PC-3 (cell line): ENCODE results near the gene TMEM232. TPM values are rescaled to one million over a fixed set of nuclear protein-coding genes. Genes with fewer than 3 reads are reported as not detected.
A peak's percentile ranks its signal among the peaks of the same experiment; 100 is the strongest.

ENCODE experiments used
- ATAC-seq: fragments of 200-7000 bp; cut with Tn5 transposase; 2 replicates; pipeline ENCODE4 v1.9.1; 2020; ENCODE audit warnings: mild to moderate bottlenecking, moderate library complexity
- BruUV-seq: library from RNA; stranded (reverse); fragments of 400-500 nt; replicated peaks from 2 replicates; lab custom pipeline; 2021; lab: Mats Ljungman, UMichigan
- CTCF ChIA-PET: fragments of 300-600 bp; sonication (Branson Sonifier 250); formaldehyde crosslinking; loops from one replicate; lab custom pipeline; 2022; ENCODE audit warnings: antibody characterized with exemption; lab: Charles Lee
- POLR2A ChIA-PET: fragments of 300-600 bp; sonication (Branson Sonifier 250); formaldehyde crosslinking; loops from one replicate; lab custom pipeline; 2022; ENCODE audit warnings: antibody characterized with exemption; ENCODE audit not compliant: unreplicated experiment; lab: Charles Lee
- DNase-seq: peaks from one replicate; pipeline ENCODE4 v3.0.0-alpha.2; 2015
- H2AFZ ChIP-seq: fragments of 300-600 bp; sonication (generic); 2 replicates; pipeline ENCODE4 v1.6.0; 2016; ENCODE audit warnings: antibody characterized with exemption, low read length
- H3F3A ChIP-seq: fragments of 300-600 bp; sonication (generic); one replicate; pipeline ENCODE4 v1.6.0; 2017; ENCODE audit warnings: antibody characterized with exemption, low read length, control low read depth, mild to moderate bottlenecking; ENCODE audit not compliant: unreplicated experiment
- H3K27ac ChIP-seq: fragments of 300-600 bp; sonication (generic); 2 replicates; pipeline ENCODE4 v1.5.1; 2016; ENCODE audit warnings: mild to moderate bottlenecking, low read length
- H3K27me3 ChIP-seq: fragments of 300-600 bp; sonication (generic); 2 replicates; pipeline ENCODE4 v1.6.1; 2016; ENCODE audit warnings: low read length, mixed read lengths
- H3K36me3 ChIP-seq: fragments of 300-600 bp; sonication (generic); 2 replicates; pipeline ENCODE4 v1.6.1; 2016; ENCODE audit warnings: low read depth, mixed run types, low read length, mixed read lengths
- H3K4me1 ChIP-seq: fragments of 300-600 bp; sonication (generic); 2 replicates; pipeline ENCODE4 v1.5.1; 2016; ENCODE audit warnings: low read length; ENCODE audit not compliant: insufficient read depth
- H3K4me2 ChIP-seq: fragments of 300-600 bp; sonication (generic); 2 replicates; pipeline ENCODE4 v1.6.0; 2016; ENCODE audit warnings: low read length
- H3K4me3 ChIP-seq: fragments of 300-600 bp; sonication (generic); 2 replicates; pipeline ENCODE4 v1.5.1; 2016; ENCODE audit warnings: mild to moderate bottlenecking, low read length, mixed read lengths
- H3K79me2 ChIP-seq: fragments of 300-600 bp; sonication (generic); 2 replicates; pipeline ENCODE4 v1.6.1; 2017; ENCODE audit warnings: low read length, mixed read lengths
- H3K9ac ChIP-seq: fragments of 300-600 bp; sonication (generic); 2 replicates; pipeline ENCODE4 v1.6.0; 2016; ENCODE audit warnings: mild to moderate bottlenecking, low read length
- H3K9me2 ChIP-seq: fragments of 300-600 bp; sonication (generic); replicated peaks from 2 replicates; pipeline ENCODE4 v1.6.1; 2016; ENCODE audit warnings: mixed run types, low read length, mixed read lengths
- H3K9me3 ChIP-seq: fragments of 300-600 bp; sonication (generic); 2 replicates; pipeline ENCODE4 v1.6.1; 2016; ENCODE audit warnings: low read length, mixed read lengths
- H4K20me1 ChIP-seq: fragments of 300-600 bp; sonication (generic); 2 replicates; pipeline ENCODE4 v1.6.1; 2016; ENCODE audit warnings: low read length, mixed read lengths
- CTCF ChIP-seq: fragments of 300-600 bp; sonication (generic); conservative IDR thresholded peaks from 2 replicates; pipeline ENCODE4 v1.5.1; 2017; ENCODE audit warnings: antibody characterized with exemption, low read depth, mild to moderate bottlenecking, low read length
- EZH2 ChIP-seq: fragments of 300-600 bp; sonication (generic); IDR thresholded peaks from one replicate; pipeline ENCODE4 v1.6.1; 2017; ENCODE audit warnings: antibody characterized with exemption, mild to moderate bottlenecking, low read length; ENCODE audit not compliant: unreplicated experiment
- EZH2phosphoT487 ChIP-seq: fragments of 300-600 bp; sonication (generic); IDR thresholded peaks from 2 replicates; pipeline ENCODE4 v1.6.1; 2018; ENCODE audit warnings: mild to moderate bottlenecking, antibody characterized with exemption, low read length, borderline replicate concordance
- intact Hi-C: fragments of 100-400 bp; cut with micrococcal nuclease; formaldehyde crosslinking; loops from 2 replicates; pipeline ENCODE4 v1.9.0; 2023
- total RNA-seq: library from RNA; depleted of rRNA; stranded (reverse); fragments of >200 nt; gene quantifications from 2 replicates; pipeline ENCODE4 v1.2.3, GENCODE V29; 2014

The TMEM232 gene
- total RNA-seq, 1 experiment from 2014 or later: 1.4 TPM

DNA sequence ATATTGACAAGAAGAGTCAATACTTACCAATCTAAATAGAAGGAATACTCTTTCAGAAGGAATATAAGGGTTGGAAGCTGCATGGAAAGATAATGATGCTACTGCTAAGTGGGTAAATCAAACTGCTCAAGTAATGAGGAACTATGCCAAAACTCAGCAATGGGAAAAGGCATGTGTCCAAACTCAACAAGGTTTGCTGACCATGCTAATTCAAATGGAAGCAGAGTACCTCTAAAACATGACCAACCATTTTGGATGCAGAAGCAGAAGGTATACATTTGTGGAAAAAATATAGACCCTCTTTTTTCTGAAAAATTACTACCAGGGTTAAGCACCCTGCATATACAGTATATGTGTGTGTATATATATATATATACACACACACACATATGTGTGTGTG lies 21.1 kb downstream of the TMEM232 start:
- POLR2A ChIA-PET: no interaction called here
- CTCF ChIA-PET: no interaction called here

DNA sequence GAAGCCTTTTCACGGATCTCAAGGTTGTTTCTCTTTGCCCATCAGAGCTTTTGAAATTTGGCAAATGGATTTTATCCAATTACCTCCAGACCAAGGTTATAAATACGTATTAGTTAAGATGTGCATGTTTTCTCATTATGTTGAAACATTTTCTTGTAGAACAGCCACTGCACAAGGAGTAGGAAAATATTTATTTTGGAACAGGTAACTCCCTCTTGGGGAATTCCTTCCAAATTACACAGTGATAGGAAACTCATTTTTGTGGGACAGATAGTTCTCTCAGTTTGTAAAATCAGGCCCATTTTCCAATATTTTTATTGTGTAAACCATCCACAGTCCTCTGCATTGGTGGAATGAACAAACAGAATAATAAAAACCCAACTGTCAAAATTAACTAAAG lies 23.0 kb downstream of the TMEM232 start:
- Histone ChIP-seq H3K79me2 (no peaks in the 10 kb centered on the region), H3K27ac (no peak overlapping the region), H3K4me2 (no peak overlapping the region), H2AFZ (no peak overlapping the region), H3K4me3 (no peak overlapping the region), H4K20me1 (no peaks in the 10 kb centered on the region), H3K27me3 (0 out of 2 replicates have a peak, but pooled peaks cover 8% of the 10 kb centered on the region), H3K4me1 (no peaks in the 10 kb centered on the region), H3K36me3 (no peaks in the 10 kb centered on the region), H3K9ac (no peak overlapping the region), H3F3A (no peaks in the 10 kb centered on the region), H3K9me3 (no peaks in the 10 kb centered on the region), H3K9me2 (no peaks in the 10 kb centered on the region)
- CTCF ChIA-PET: no interaction called here
- ATAC-seq (no peak), DNase-seq (no peak)
- no peak for TF ChIP-seq EZH2phosphoT487
- TF ChIP-seq EZH2: no peak
- TF ChIP-seq CTCF: no peak
- intact Hi-C loops: no loop called here
- POLR2A ChIA-PET: no interaction called here
- no TSS peak for BruUV-seq

More for the DNA sequence above, 21.1 kb downstream of the TMEM232 start:
- DNase-seq (no peak), ATAC-seq (no peak)
- Histone ChIP-seq H3K27ac (no peak overlapping the region), H2AFZ (no peak overlapping the region), H3K27me3 (peaks cover 1% of the 10 kb centered on the region; the same call in 1 of the 2 replicates), H3K9me3 (no peaks in the 10 kb centered on the region), H3K36me3 (no peaks in the 10 kb centered on the region), H3K9ac (no peak overlapping the region), H3F3A (no peaks in the 10 kb centered on the region), H3K4me2 (no peak overlapping the region), H4K20me1 (no peaks in the 10 kb centered on the region), H3K9me2 (no peaks in the 10 kb centered on the region), H3K79me2 (no peaks in the 10 kb centered on the region), H3K4me3 (no peak overlapping the region), H3K4me1 (no peaks in the 10 kb centered on the region)
- intact Hi-C loops: no loop called here
- BruUV-seq: no TSS peak
- TF ChIP-seq EZH2 (no peak), EZH2phosphoT487 (no peak), CTCF (no peak)

- no peaks in the 10 kb centered on the region for H3K4me1 ChIP-seq
- H3K4me3 ChIP-seq: no peak overlapping the region
- intact Hi-C loops: no loop called here
- peak; percentile 30 for DNase-seq
- no peak overlapping the region for H2AFZ ChIP-seq
- no peaks in the 10 kb centered on the region for H4K20me1 ChIP-seq
- ChIA-PET CTCF (interaction anchor here (1.4 kb wide), 1 partner anchor 14 kb away, joined by 3 read pairs; no protein-coding TSS in a partner anchor), POLR2A (no interaction called here)
- TF ChIP-seq EZH2: no peak
- no peak for TF ChIP-seq EZH2phosphoT487
- no peak for TF ChIP-seq CTCF
- H3K9me3 ChIP-seq: no peaks in the 10 kb centered on the region
- H3K4me2 ChIP-seq: no peak overlapping the region
- ATAC-seq: peak; percentile 74
- no peaks in the 10 kb centered on the region for H3F3A ChIP-seq
- H3K79me2 ChIP-seq: no peaks in the 10 kb centered on the region
- no TSS peak for BruUV-seq
- H3K36me3 ChIP-seq: no peaks in the 10 kb centered on the region
- no peak overlapping the region for H3K27ac ChIP-seq
- no peak overlapping the region for H3K9ac ChIP-seq
- H3K27me3 ChIP-seq: 0 out of 2 replicates have a peak, but pooled peaks cover 8% of the 10 kb centered on the region
- H3K9me2 ChIP-seq: no peaks in the 10 kb centered on the region
Measured at GRCh38 chr5:110702704-110703103, 23.8 kb downstream of the TMEM232 start.
